GM12865 (cell line): ENCODE measurements around the gene ACOX3.

Experiments used
- DNase-seq: peaks from one replicate; pipeline ENCODE4 v3.0.0; 2010; ENCODE audit warnings: low read depth
- H3K4me3 ChIP-seq: 2 replicates; pipeline ENCODE4 v1.5.1; 2011; ENCODE audit warnings: mild to moderate bottlenecking, low read depth, low read length, control low read depth
- TF ChIP-seq, protein P1 (sequence below): IDR thresholded peaks from 2 replicates; pipeline ENCODE4 v1.5.1; 2011; ENCODE audit warnings: low read length, control low read depth, low read depth, inconsistent platforms; ENCODE audit not compliant: insufficient read depth; ENCODE audit errors: missing control alignments

ACOX3 gene

DNA sequence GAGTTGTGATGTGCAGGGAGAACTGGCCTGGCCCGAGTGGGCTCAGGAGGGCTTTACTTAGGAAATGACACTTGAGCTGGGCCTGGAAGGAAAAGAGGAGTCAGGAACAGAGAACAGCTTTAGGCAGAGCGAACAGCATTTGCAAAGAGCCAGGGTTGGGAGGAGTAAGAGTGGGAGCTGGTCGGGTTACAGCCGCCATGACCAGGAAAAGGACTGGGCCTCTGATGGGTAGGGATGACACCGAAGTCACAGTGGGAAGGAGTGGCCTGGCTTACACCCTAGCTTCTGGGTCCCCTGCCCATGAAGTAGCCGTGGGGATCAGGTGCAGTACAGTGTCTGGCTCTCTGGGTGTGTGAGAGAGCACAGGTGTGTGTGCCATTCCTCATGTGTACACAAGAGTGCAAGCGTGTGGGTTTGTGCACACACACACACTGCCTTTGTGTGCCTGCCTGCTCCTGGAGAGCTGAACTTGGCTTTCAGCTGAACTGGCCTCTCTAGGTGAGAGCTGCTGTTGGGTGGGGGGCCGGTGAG lies 31.7 kb upstream of the ACOX3 start:
- TF ChIP-seq, protein P1, sequence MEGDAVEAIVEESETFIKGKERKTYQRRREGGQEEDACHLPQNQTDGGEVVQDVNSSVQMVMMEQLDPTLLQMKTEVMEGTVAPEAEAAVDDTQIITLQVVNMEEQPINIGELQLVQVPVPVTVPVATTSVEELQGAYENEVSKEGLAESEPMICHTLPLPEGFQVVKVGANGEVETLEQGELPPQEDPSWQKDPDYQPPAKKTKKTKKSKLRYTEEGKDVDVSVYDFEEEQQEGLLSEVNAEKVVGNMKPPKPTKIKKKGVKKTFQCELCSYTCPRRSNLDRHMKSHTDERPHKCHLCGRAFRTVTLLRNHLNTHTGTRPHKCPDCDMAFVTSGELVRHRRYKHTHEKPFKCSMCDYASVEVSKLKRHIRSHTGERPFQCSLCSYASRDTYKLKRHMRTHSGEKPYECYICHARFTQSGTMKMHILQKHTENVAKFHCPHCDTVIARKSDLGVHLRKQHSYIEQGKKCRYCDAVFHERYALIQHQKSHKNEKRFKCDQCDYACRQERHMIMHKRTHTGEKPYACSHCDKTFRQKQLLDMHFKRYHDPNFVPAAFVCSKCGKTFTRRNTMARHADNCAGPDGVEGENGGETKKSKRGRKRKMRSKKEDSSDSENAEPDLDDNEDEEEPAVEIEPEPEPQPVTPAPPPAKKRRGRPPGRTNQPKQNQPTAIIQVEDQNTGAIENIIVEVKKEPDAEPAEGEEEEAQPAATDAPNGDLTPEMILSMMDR = no peak
- DNase-seq = no peak
- H3K4me3 ChIP-seq = no peak overlapping the region

DNA sequence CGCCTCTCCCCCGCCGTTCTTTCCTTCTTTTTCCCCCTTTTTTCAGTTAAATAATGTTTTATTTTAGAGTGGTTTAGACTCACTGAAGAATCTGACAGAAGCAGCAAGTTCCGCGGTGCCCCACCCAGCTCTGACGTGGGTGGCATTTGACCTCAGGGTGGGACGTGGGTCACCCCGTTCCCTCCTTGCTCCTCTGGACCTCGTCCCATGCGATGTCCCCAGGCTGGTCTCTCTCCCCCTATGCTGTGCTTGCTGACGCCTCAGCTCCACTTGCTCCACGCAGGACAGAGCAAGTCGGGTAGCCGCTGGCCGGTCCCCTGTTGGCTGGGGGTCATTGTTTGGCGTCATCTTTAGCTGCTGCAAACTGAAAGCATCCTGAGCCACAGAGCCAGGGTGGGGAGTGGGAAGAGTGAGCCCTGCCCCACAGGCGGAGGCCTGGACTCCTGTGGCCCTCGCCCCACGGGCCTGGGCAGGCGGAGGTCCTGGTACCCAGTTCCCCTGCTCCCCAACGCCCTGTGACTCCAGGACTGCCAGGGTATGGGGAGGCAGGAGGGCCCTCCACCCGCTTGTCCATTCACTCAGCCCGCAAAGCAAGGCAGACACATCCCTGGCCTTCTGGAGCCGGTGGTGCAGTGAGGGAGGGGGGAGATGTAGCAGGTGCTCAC lies 30.8 kb upstream of the ACOX3 start:
- TF ChIP-seq, protein P1 = no peak
- no peak overlapping the region for H3K4me3 ChIP-seq
- DNase-seq = no peak

GRCh38 chr4:8470451-8471024 lies 30.0 kb upstream of the ACOX3 start:
- H3K4me3 ChIP-seq = no peak overlapping the region
- TF ChIP-seq, protein P1 = no peak
- no peak for DNase-seq

DNA sequence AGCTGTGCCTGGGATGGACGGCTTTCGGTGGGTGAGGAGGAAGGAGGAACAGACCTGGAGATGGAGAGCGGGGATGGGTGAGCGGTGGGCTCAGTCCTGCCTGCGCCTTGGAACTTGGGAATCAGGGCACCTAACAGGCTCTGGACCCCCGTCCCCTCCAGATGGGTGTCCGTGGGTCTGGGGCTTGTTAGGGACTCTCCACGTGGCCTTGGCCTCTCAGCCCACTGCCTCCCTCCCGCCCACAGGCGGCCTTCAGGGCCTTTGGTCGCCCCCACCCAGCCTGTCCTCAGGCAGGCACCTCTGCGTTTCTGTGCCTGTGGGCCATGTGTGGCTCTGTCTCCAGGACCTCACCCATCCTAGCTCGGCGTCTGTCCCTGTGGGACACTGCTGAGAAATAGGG lies 29.0 kb upstream of the ACOX3 start:
- TF ChIP-seq, protein P1 = no peak
- H3K4me3 ChIP-seq = no peak overlapping the region
- no peak for DNase-seq

GRCh38 chr4:8468746-8469535 lies 28.4 kb upstream of the ACOX3 start:
- DNase-seq = peak; percentile 75
- TF ChIP-seq, protein P1 = peak; percentile 98

DNA sequence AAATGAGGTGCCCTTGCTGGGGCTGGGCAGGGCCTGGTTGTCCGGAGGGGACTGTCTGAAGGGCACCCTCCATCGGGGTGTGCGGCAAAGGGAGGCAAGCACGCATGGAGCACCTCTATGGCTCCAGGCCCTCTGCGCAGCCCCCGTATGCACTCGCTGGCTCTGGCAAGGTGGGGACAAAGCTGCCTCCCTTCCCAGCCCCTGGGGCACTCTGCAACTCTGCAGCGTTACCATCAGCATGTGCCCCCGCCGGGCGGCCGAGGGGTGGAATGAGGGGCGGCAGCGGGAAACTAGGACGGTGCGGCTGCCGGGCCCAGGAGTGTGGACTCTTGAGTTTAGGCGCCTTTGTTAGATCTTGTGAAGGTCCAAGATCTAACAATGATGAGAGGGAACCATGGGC lies 26.5 kb upstream of the ACOX3 start:
- TF ChIP-seq, protein P1 = no peak
- no peak overlapping the region for H3K4me3 ChIP-seq
- no peak for DNase-seq

More at GRCh38 chr4:8468746-8469535, 28.4 kb upstream of the ACOX3 start:
- H3K4me3 ChIP-seq = no peak overlapping the region
